HepG2 (cell line): Measurements from ENCODE around the gene DYNC1LI1. TPM values are rescaled to one million over a fixed set of nuclear protein-coding genes. Genes with fewer than 3 reads are reported as not detected.

Source experiments
- ATF1 ChIP-seq: IDR thresholded peaks from 2 replicates; pipeline ENCODE4 v1.6.1; 2016; ENCODE audit warnings: mild to moderate bottlenecking, control low read depth
- IRX3 ChIP-seq: sonication (generic); formaldehyde crosslinking; IDR thresholded peaks from 2 replicates; pipeline ENCODE4 v1.8.1; 2023; ENCODE audit warnings: mild to moderate bottlenecking, low read depth, missing genetic modification reagents, borderline replicate concordance
- KDM4B ChIP-seq: sonication (generic); formaldehyde crosslinking; IDR thresholded peaks from 2 replicates; pipeline ENCODE4 v1.4.0; 2020; ENCODE audit warnings: missing genetic modification reagents
- MAFF ChIP-seq: IDR thresholded peaks from 2 replicates; pipeline ENCODE4 v1.6.1; 2011; ENCODE audit warnings: low read depth, low read length, improper control_type of control experiment
- NR2C2 ChIP-seq: sonication (generic); formaldehyde crosslinking; IDR thresholded peaks from 2 replicates; pipeline ENCODE4 v1.4.0; 2020; ENCODE audit warnings: missing genetic modification reagents, mild to moderate bottlenecking, moderate library complexity, borderline replicate concordance
- RAD51 ChIP-seq: fragments of 450-650 bp; IDR thresholded peaks from 2 replicates; pipeline ENCODE4 v1.6.1; 2016; ENCODE audit warnings: borderline replicate concordance
- SMYD3 ChIP-seq: sonication (generic); formaldehyde crosslinking; IDR thresholded peaks from 2 replicates; pipeline ENCODE4 v1.8.1; 2023; ENCODE audit warnings: mild to moderate bottlenecking, missing genetic modification reagents
- TARDBP ChIP-seq: sonication (generic); formaldehyde crosslinking; IDR thresholded peaks from 2 replicates; pipeline ENCODE4 v1.8.0; 2022; ENCODE audit warnings: mild to moderate bottlenecking, missing genetic modification reagents
- TGIF2 ChIP-seq: IDR thresholded peaks from 2 replicates; pipeline ENCODE4 v1.6.1; 2016; ENCODE audit warnings: control low read depth, missing compliant biosample characterization
- YEATS4 ChIP-seq: sonication (generic); formaldehyde crosslinking; IDR thresholded peaks from 2 replicates; pipeline ENCODE4 v1.4.0; 2020; ENCODE audit warnings: missing genetic modification reagents, borderline replicate concordance
- ZFP37 ChIP-seq: sonication (generic); formaldehyde crosslinking; IDR thresholded peaks from 2 replicates; pipeline ENCODE4 v1.4.0; 2020; ENCODE audit warnings: missing genetic modification reagents, borderline replicate concordance
- ZNF136 ChIP-seq: sonication (generic); formaldehyde crosslinking; IDR thresholded peaks from 2 replicates; pipeline ENCODE4 v1.8.1; 2022; ENCODE audit warnings: low read depth, mild to moderate bottlenecking, moderate library complexity, missing genetic modification reagents
- ZSCAN30 ChIP-seq: sonication (generic); formaldehyde crosslinking; IDR thresholded peaks from 2 replicates; pipeline ENCODE4 v1.5.0; 2020; ENCODE audit warnings: mild to moderate bottlenecking, missing genetic modification reagents
- polyA plus RNA-seq, 8 experiments: library from polyadenylated mRNA; depleted of rRNA in 3 of 8; stranded (reverse) in 7 of 8; unstranded in 1 of 8; fragments of >200 nt; fragmentation: Illumina TruSeq in 4 of 8; extraction: Trizol in 4 of 8; gene quantifications; 2 replicates each; pipeline versions ENCODE4 v1.2.1 to v1.2.3, GENCODE V29; 2011 to 2016; ENCODE audit warnings: low read depth in 4 of 8, missing spikeins in 1 of 8, mixed read lengths in 1 of 8; ENCODE audit not compliant: insufficient read depth in 1 of 8
- total RNA-seq, 5 experiments: library from RNA; depleted of rRNA; stranded (reverse); fragments of >200 nt; fragmentation: Illumina TruSeq; extraction: Trizol; gene quantifications; 2 replicates each; pipeline ENCODE4 v1.2.3, GENCODE V29; 2016; ENCODE audit warnings: low read depth in 1 of 5
- TF ChIP-seq, protein P1 (sequence below): sonication (generic); formaldehyde crosslinking; IDR thresholded peaks from 2 replicates; pipeline ENCODE4 v1.4.0; 2020; ENCODE audit warnings: missing genetic modification reagents
- TF ChIP-seq, protein P2 (sequence below): sonication (generic); formaldehyde crosslinking; IDR thresholded peaks from 2 replicates; pipeline ENCODE4 v1.4.0; 2020; ENCODE audit warnings: mild to moderate bottlenecking, missing genetic modification reagents, borderline replicate concordance
- TF ChIP-seq, protein P3 (sequence below): IDR thresholded peaks from 2 replicates; pipeline ENCODE4 v1.4.0; 2020; ENCODE audit warnings: mild to moderate bottlenecking, missing genetic modification reagents
- TF ChIP-seq, protein P4 (sequence below): sonication (generic); formaldehyde crosslinking; IDR thresholded peaks from 2 replicates; pipeline ENCODE4 v1.5.0; 2020; ENCODE audit warnings: mild to moderate bottlenecking, low read depth, missing genetic modification reagents, borderline replicate concordance
- TF ChIP-seq, protein P5 (sequence below): sonication (generic); formaldehyde crosslinking; IDR thresholded peaks from 2 replicates; pipeline ENCODE4 v1.5.1; 2020; ENCODE audit warnings: missing genetic modification reagents, mild to moderate bottlenecking, borderline replicate concordance

DYNC1LI1 gene
- total and polyA plus RNA-seq, 2 of the 13 experiments (the other 11 are each of a cell fraction or from before 2014, with no cell fraction given) = 13.4 to 37.1 TPM

DNA sequence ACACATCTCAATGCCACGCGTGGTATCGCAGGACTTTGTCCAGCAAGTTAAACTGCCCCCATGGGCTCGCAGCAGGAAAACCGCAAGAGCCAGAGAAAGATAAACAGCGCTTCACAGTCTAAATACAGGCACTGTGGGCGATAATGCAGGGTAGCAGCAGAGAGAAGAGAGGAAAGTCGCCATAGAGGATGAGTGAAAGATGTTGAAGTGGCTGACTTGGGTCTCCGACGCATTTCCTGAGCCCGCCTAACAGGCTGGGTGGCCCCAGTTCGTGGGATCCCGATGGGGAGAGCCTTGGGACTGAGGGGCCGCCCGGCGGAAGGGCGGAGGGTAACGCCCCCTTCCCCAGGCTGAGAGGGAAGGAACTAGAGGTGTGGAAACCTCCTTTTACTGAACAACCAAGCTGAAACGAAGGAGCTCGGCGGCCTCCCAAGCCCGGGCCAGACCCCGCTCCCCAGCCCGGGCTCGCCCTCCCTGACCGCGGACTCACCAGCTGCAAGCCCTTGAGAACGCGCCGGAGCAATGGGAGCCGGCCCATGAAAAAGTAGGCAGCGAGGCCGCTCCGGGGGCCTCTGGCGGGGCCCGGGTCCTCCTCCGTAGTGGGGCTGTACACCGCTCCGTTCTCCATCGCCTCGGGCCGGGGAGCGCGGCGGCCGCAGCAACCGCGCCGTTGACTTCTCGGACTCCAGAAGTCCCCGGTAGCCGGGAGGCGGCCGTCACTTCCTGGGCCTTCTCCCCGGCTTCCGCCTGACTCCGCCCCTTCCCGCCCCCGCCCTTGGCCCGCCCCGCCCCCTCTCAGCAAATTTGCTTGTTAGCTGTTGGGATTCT is 68.3 kb downstream of the DYNC1LI1 start, which contains the start of gene CMTM6 (continued):
- TF ChIP-seq ATF1 (CRISPR knock-in tag) (no peak), NR2C2 (CRISPR knock-in tag) (no peak), ZFP37 (CRISPR knock-in tag) (no peak), ZSCAN30 (no peak), ZNF136 (peak; percentile 50; the same call in 1 of the 2 replicates), TGIF2 (peak; percentile 50), TARDBP (CRISPR knock-in tag) (no peak), MAFF (no peak), RAD51 (no peak), SMYD3 (CRISPR knock-in tag) (no peak), YEATS4 (CRISPR knock-in tag) (peak; percentile 58; the same call in 1 of the 2 replicates), IRX3 (CRISPR knock-in tag) (no peak), KDM4B (no peak)
- TF ChIP-seq, protein P1, sequence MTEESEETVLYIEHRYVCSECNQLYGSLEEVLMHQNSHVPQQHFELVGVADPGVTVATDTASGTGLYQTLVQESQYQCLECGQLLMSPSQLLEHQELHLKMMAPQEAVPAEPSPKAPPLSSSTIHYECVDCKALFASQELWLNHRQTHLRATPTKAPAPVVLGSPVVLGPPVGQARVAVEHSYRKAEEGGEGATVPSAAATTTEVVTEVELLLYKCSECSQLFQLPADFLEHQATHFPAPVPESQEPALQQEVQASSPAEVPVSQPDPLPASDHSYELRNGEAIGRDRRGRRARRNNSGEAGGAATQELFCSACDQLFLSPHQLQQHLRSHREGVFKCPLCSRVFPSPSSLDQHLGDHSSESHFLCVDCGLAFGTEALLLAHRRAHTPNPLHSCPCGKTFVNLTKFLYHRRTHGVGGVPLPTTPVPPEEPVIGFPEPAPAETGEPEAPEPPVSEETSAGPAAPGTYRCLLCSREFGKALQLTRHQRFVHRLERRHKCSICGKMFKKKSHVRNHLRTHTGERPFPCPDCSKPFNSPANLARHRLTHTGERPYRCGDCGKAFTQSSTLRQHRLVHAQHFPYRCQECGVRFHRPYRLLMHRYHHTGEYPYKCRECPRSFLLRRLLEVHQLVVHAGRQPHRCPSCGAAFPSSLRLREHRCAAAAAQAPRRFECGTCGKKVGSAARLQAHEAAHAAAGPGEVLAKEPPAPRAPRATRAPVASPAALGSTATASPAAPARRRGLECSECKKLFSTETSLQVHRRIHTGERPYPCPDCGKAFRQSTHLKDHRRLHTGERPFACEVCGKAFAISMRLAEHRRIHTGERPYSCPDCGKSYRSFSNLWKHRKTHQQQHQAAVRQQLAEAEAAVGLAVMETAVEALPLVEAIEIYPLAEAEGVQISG (CRISPR knock-in tag) = no peak
- TF ChIP-seq, protein P2, sequence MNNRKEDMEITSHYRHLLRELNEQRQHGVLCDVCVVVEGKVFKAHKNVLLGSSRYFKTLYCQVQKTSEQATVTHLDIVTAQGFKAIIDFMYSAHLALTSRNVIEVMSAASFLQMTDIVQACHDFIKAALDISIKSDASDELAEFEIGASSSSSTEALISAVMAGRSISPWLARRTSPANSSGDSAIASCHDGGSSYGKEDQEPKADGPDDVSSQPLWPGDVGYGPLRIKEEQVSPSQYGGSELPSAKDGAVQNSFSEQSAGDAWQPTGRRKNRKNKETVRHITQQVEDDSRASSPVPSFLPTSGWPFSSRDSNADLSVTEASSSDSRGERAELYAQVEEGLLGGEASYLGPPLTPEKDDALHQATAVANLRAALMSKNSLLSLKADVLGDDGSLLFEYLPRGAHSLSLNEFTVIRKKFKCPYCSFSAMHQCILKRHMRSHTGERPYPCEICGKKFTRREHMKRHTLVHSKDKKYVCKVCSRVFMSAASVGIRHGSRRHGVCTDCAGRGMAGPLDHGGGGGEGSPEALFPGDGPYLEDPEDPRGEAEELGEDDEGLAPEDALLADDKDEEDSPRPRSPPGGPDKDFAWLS (CRISPR knock-in tag) = no peak
- TF ChIP-seq, protein P3, sequence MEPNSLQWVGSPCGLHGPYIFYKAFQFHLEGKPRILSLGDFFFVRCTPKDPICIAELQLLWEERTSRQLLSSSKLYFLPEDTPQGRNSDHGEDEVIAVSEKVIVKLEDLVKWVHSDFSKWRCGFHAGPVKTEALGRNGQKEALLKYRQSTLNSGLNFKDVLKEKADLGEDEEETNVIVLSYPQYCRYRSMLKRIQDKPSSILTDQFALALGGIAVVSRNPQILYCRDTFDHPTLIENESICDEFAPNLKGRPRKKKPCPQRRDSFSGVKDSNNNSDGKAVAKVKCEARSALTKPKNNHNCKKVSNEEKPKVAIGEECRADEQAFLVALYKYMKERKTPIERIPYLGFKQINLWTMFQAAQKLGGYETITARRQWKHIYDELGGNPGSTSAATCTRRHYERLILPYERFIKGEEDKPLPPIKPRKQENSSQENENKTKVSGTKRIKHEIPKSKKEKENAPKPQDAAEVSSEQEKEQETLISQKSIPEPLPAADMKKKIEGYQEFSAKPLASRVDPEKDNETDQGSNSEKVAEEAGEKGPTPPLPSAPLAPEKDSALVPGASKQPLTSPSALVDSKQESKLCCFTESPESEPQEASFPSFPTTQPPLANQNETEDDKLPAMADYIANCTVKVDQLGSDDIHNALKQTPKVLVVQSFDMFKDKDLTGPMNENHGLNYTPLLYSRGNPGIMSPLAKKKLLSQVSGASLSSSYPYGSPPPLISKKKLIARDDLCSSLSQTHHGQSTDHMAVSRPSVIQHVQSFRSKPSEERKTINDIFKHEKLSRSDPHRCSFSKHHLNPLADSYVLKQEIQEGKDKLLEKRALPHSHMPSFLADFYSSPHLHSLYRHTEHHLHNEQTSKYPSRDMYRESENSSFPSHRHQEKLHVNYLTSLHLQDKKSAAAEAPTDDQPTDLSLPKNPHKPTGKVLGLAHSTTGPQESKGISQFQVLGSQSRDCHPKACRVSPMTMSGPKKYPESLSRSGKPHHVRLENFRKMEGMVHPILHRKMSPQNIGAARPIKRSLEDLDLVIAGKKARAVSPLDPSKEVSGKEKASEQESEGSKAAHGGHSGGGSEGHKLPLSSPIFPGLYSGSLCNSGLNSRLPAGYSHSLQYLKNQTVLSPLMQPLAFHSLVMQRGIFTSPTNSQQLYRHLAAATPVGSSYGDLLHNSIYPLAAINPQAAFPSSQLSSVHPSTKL = no peak; the same call in 1 of the 2 replicates
- TF ChIP-seq, protein P4, sequence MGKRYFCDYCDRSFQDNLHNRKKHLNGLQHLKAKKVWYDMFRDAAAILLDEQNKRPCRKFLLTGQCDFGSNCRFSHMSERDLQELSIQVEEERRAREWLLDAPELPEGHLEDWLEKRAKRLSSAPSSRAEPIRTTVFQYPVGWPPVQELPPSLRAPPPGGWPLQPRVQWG (CRISPR knock-in tag) = no peak
- TF ChIP-seq, protein P5, sequence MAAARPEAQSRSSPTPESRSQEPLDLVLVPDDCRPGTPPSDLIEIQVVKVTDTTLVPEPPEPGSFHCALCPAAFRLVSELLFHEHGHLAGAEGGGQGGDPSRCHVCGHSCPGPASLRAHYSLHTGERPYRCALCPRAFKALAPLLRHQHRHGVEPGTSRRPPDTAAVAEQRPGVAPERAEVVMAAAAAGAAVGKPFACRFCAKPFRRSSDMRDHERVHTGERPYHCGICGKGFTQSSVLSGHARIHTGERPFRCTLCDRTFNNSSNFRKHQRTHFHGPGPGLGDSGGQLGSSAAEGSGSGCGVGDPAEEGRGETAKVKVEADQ = no peak; the same call in 1 of the 2 replicates
